ENCODE results near the gene TIAM2. TPM values are rescaled to one million over a fixed set of nuclear protein-coding genes. Genes with fewer than 3 reads are reported as not detected.

The TIAM2 gene
- total RNA-seq, 2 donors from 2014 or later, result 5.1 to 6.7 TPM

DNA sequence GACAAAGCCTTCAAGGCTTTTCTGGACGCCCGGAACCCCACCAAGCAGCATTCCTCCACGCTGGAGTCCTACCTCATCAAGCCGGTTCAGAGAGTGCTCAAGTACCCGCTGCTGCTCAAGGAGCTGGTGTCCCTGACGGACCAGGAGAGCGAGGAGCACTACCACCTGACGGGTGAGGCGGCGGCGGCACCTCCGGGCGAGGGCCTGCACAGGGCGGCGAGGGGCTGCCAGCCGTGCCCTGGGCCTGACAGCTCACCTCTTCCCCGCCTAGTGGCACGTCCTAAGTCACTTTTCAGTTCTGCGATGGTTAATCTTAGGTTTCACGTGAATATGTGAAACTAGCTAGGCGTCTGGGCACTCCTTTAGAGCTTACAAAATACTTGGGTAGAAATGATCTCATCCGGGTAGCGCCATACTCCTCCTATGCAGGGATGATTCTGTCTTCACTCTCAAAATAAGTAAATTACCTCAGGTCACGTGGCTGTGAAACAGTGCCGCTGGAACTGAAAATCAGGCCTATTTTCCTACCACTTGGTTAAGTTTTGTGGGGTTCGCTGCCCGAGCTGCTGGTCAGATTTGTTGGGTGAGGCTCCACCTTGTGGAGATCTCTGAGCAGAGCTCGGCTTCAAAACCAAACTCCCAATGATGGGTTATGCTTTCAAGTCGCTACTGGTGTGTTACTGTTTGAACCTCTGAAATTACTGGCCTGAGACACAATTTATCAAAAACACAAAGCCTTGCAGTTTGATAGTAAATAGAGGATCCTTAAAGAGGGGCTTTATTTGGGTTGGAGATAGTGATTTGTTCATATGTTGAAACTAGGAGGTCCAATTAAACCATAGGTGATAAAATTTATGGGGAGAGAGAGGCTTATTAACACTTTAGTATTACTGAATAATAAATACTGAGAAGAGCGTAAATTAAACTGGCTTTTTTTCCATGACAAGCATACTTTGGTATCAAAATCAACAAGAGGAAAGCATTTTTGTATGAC is 253.2 kb downstream of the TIAM2 start:
- Histone ChIP-seq H3K4me3 (no peak overlapping the region), H3K9ac (ENCODE audit: low read depth in 2 of 2, low read length in 2 of 2) (no peak overlapping the region), H3K4me1 (no peaks in the 10 kb centered on the region), H3K9me3 (no peaks in the 10 kb centered on the region), H3K36me3 (no peaks in the 10 kb centered on the region), H3K27ac (no peak overlapping the region), H3K27me3 (no peaks in the 10 kb centered on the region)
- TF ChIP-seq, protein P1, sequence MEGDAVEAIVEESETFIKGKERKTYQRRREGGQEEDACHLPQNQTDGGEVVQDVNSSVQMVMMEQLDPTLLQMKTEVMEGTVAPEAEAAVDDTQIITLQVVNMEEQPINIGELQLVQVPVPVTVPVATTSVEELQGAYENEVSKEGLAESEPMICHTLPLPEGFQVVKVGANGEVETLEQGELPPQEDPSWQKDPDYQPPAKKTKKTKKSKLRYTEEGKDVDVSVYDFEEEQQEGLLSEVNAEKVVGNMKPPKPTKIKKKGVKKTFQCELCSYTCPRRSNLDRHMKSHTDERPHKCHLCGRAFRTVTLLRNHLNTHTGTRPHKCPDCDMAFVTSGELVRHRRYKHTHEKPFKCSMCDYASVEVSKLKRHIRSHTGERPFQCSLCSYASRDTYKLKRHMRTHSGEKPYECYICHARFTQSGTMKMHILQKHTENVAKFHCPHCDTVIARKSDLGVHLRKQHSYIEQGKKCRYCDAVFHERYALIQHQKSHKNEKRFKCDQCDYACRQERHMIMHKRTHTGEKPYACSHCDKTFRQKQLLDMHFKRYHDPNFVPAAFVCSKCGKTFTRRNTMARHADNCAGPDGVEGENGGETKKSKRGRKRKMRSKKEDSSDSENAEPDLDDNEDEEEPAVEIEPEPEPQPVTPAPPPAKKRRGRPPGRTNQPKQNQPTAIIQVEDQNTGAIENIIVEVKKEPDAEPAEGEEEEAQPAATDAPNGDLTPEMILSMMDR (IDR thresholded peaks at IDR 0.05), result peak; percentile 52
- peak; percentile 31 for DNase-seq
- intact Hi-C loops (cut with DNase I), result loop anchor here (5.0 kb wide), 2 partner anchors 66 to 321 kb away; no protein-coding TSS in a partner anchor

DNA sequence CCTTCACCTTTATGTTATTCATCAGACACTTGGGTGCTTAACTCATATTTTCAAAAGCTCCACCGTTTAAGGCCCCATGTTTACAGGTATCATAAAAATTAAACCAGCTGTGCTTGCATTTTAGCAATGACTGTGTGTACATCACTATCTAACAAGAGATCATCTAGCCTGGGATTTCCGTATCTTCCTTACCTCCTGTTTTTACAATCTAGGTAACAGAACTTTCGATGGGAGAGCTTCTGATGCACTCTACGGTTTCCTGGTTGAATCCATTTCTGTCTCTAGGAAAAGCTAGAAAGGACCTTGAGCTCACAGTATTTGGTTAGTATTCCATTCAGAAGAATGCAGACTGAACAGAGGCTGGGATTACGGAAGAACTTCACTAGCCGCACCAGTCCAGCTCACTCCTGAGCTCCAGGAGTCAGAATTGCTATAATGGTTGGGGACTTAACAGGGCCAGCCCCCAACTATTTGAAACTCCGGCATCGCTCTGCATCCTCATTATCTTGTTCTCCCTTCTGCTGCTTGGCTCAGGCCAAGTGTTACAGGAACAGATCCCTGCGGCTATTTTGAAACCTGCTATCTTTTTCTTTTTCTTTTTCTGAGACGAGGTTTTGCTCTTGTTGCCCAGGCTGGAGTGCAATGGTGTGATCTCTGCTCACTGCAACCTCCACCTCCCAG is 255.7 kb downstream of the TIAM2 start:
- intact Hi-C loops (cut with DNase I), result no loop called here
- no peaks in the 10 kb centered on the region for H3K36me3 ChIP-seq

DNA sequence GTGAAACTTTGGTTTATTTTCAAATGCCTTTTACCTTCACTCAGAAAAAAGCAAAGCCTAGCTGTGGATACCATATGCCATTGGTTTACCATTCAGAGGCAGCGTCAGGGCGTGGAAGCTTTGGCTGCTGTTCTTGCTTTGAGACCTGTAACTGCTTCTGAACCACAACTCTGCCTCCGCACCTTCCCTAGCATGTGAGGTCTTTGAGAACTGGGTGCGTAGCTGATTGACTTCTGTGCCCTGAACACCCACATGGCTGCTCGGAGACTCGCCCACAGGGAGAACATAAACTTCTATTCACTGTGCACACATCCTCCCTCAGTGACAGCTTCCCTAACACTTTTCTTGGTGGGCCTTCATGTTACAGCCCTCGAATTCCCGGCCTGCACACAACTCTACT is 257.5 kb downstream of the TIAM2 start:
- H3K36me3 ChIP-seq, result no peaks in the 10 kb centered on the region
- TF ChIP-seq, protein P1 (IDR thresholded peaks at IDR 0.05), result no peak
- H3K27ac ChIP-seq, result no peak overlapping the region
- no peak overlapping the region for H3K9ac ChIP-seq (ENCODE audit: low read depth in 2 of 2, low read length in 2 of 2)
- no peak for DNase-seq
- H3K4me1 ChIP-seq, result no peaks in the 10 kb centered on the region
- H3K9me3 ChIP-seq, result no peaks in the 10 kb centered on the region
- intact Hi-C loops (cut with DNase I), result no loop called here
- no peaks in the 10 kb centered on the region for H3K27me3 ChIP-seq
- no peak overlapping the region for H3K4me3 ChIP-seq

More for the DNA sequence above, 255.7 kb downstream of the TIAM2 start:
- H3K27ac ChIP-seq, result no peak overlapping the region
- no peak overlapping the region for H3K4me3 ChIP-seq
- no peaks in the 10 kb centered on the region for H3K9me3 ChIP-seq
- no peaks in the 10 kb centered on the region for H3K27me3 ChIP-seq
- no peak overlapping the region for H3K9ac ChIP-seq (ENCODE audit: low read depth in 2 of 2, low read length in 2 of 2)
- TF ChIP-seq, protein P1 (IDR thresholded peaks at IDR 0.05), result no peak
- no peak for DNase-seq
- no peaks in the 10 kb centered on the region for H3K4me1 ChIP-seq

DNA sequence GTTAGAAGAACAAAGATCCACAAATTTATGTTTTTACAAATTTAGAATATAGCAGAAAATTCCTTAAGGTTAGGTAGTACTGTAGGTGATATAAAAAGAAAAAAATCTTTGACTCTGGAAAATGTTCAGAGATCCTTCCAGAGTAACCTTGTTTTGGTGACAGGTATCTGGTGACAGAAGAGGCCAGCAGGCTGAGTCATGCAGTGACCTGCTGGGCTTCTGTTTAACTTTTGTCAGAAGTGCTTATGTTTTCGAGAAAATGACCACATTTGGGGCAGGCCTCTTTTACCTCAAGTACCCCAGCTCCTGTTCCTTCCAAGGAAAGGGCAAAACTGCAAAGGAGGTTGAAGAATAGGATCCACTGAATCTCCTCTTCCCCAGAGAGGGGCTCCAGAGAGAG is 258.2 kb downstream of the TIAM2 start:
- Histone ChIP-seq H3K27ac (no peak overlapping the region), H3K4me1 (no peaks in the 10 kb centered on the region), H3K4me3 (no peak overlapping the region), H3K9ac (ENCODE audit: low read depth in 2 of 2, low read length in 2 of 2) (no peak overlapping the region), H3K27me3 (no peaks in the 10 kb centered on the region), H3K9me3 (no peaks in the 10 kb centered on the region), H3K36me3 (no peaks in the 10 kb centered on the region)
- no peak for DNase-seq
- intact Hi-C loops (cut with DNase I), result no loop called here
- TF ChIP-seq, protein P1 (IDR thresholded peaks at IDR 0.05), result no peak

DNA sequence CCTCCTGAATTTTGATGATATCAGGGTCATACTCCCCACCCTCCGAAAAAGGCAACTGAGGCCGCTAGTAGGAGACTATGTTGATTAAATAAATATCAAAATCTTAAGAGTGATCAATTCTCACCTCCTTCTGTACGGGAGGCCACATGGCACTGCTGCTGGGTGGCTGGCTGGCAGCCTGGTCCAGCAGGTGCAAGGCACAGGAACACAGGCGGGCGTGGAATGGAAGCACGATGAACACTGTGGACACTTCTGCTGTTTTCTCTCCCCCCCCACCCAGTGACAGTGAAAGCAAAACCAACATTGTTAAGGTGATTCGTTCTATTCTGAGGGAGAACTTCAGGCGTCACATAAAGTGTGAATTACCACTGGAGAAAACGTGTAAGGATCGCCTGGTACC is 259.0 kb downstream of the TIAM2 start:
- H3K4me3 ChIP-seq, result no peak overlapping the region
- intact Hi-C loops (cut with DNase I), result no loop called here
- TF ChIP-seq, protein P1 (IDR thresholded peaks at IDR 0.05), result no peak
- no peak overlapping the region for H3K27ac ChIP-seq
- no peak for DNase-seq
- no peaks in the 10 kb centered on the region for H3K36me3 ChIP-seq
- no peaks in the 10 kb centered on the region for H3K27me3 ChIP-seq
- H3K9me3 ChIP-seq, result no peaks in the 10 kb centered on the region
- no peak overlapping the region for H3K9ac ChIP-seq (ENCODE audit: low read depth in 2 of 2, low read length in 2 of 2)
- no peaks in the 10 kb centered on the region for H3K4me1 ChIP-seq
